PC-9 (cell line): Measurements from ENCODE around the gene NECAP2. TPM values are rescaled to one million over a fixed set of nuclear protein-coding genes. Genes with fewer than 3 reads are reported as not detected.
"Not testable (repeated sequence)": the region's sequence is repeated elsewhere in the genome, so short reads cannot be mapped to it uniquely, and the experiment has no call there.

Experiments used
- BruUV-seq: library from RNA; stranded (reverse); fragments of 400-500 nt; replicated peaks from 2 replicates; lab custom pipeline; 2021; lab: Mats Ljungman, UMichigan
- CTCF ChIA-PET: fragments of 300-600 bp; sonication (Branson Sonifier 250); formaldehyde crosslinking; loops from one replicate; lab custom pipeline; 2022; ENCODE audit warnings: antibody characterized with exemption; lab: Charles Lee
- POLR2A ChIA-PET: fragments of 300-600 bp; sonication (Branson Sonifier 250); formaldehyde crosslinking; loops from one replicate; lab custom pipeline; 2022; ENCODE audit warnings: antibody characterized with exemption; ENCODE audit not compliant: unreplicated experiment; lab: Charles Lee
- DNase-seq, 2 experiments: peaks; one replicate each; pipeline versions ENCODE4 v3.0.0 to v3.0.0-alpha.2; 2015 to 2022; ENCODE audit warnings: mixed read lengths in 1 of 2
- H2AFZ ChIP-seq: fragments of 200-600 bp; sonication (generic); 2 replicates; pipeline ENCODE4 v1.8.1; 2017; ENCODE audit warnings: antibody characterized with exemption
- H3F3A ChIP-seq: fragments of 200-600 bp; sonication (generic); 2 replicates; pipeline ENCODE4 v1.8.1; 2017; ENCODE audit warnings: antibody characterized with exemption, mild to moderate bottlenecking, low read depth; ENCODE audit not compliant: insufficient read depth
- H3K27ac ChIP-seq: fragments of 200-600 bp; sonication (generic); 2 replicates; pipeline ENCODE4 v1.6.1; 2016; ENCODE audit warnings: mixed run types
- H3K27me3 ChIP-seq: fragments of 200-600 bp; sonication (generic); 2 replicates; pipeline ENCODE4 v1.6.1; 2016; ENCODE audit warnings: low read depth, mixed run types; ENCODE audit not compliant: insufficient read depth
- H3K36me3 ChIP-seq: fragments of 200-600 bp; sonication (generic); 2 replicates; pipeline ENCODE4 v1.6.1; 2016; ENCODE audit warnings: low read depth, mixed run types
- H3K4me1 ChIP-seq: fragments of 200-600 bp; sonication (generic); replicated peaks from 2 replicates; pipeline ENCODE4 v1.6.1; 2016; ENCODE audit warnings: mixed run types; ENCODE audit not compliant: insufficient read depth
- H3K4me2 ChIP-seq: fragments of 200-600 bp; sonication (generic); 2 replicates; pipeline ENCODE4 v1.6.1; 2017; ENCODE audit warnings: mixed run types
- H3K4me3 ChIP-seq: fragments of 200-600 bp; sonication (generic); 2 replicates; pipeline ENCODE4 v1.6.1; 2016; ENCODE audit warnings: mixed run types
- H3K79me2 ChIP-seq: fragments of 200-600 bp; sonication (generic); 2 replicates; pipeline ENCODE4 v1.6.1; 2017; ENCODE audit warnings: low read depth, mixed run types
- H3K9me2 ChIP-seq: fragments of 200-600 bp; sonication (generic); 2 replicates; pipeline ENCODE4 v1.8.1; 2017; ENCODE audit warnings: mild to moderate bottlenecking; ENCODE audit not compliant: insufficient read depth
- H3K9me3 ChIP-seq: fragments of 200-600 bp; sonication (generic); 2 replicates; pipeline ENCODE4 v1.8.1; 2016; ENCODE audit warnings: low read depth; ENCODE audit not compliant: insufficient read depth
- H4K20me1 ChIP-seq: fragments of 200-600 bp; sonication (generic); 2 replicates; pipeline ENCODE4 v1.8.1; 2017; ENCODE audit not compliant: insufficient read depth
- EZH2 ChIP-seq: fragments of 200-600 bp; sonication (generic); IDR thresholded peaks from 2 replicates; pipeline ENCODE4 v1.8.0; 2017; ENCODE audit warnings: antibody characterized with exemption, low read depth
- intact Hi-C: fragments of 100-400 bp; cut with micrococcal nuclease; formaldehyde crosslinking; loops from one replicate; pipeline ENCODE4 v1.10.0; 2022; ENCODE audit not compliant: unreplicated experiment
- total RNA-seq: library from RNA; stranded (reverse); gene quantifications from 2 replicates; pipeline ENCODE4 v1.2.3, GENCODE V29; 2021
- TF ChIP-seq, protein P1 (sequence below): fragments of 200-600 bp; sonication (generic); conservative IDR thresholded peaks from 2 replicates; pipeline ENCODE4 v1.6.1; 2017; ENCODE audit warnings: mixed run types, antibody characterized with exemption, mild to moderate bottlenecking, moderate library complexity

Gene NECAP2
- total RNA-seq, 1 experiment from 2014 or later, result 49.6 TPM

DNA sequence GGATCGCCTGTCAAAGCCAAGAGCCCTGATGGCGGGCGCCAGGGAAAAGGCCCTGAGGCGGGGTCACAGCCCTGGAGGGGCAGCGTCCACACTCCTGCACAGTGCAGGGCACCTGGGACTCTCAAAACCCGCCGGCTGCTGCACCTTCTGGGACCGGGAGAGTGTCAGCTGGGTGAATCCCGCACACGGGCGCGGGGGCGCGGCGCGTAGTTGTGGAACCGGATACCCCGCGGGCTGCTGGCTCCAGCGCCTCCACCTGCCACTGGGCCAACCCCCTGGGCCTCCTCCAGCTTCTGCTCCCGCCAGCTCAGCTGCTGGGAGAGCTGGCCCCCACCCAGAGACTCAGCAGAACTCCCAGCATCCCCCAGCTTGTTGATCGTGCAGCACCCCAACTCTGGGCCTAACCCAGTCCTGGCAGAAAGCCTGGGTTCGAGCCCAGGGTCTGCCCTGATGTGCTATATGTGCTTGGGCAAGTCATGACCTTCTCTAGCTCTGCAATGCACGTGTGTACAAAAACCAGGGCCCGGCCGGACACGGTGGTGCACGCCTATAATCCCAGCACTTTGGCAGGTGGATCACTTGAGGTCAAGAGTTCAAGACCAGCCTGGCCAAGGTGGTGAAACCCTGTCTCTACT is 33.8 kb downstream of the NECAP2 start:
- DNase-seq, result no peak
- Histone ChIP-seq H3K9me3 (no peaks in the 10 kb centered on the region), H3K4me1 (no peaks in the 10 kb centered on the region), H3K4me2 (no peak overlapping the region), H3K27me3 (no peaks in the 10 kb centered on the region), H3K79me2 (no peaks in the 10 kb centered on the region), H4K20me1 (no peaks in the 10 kb centered on the region), H3K9me2 (no peaks in the 10 kb centered on the region), H3K4me3 (no peak overlapping the region), H3K36me3 (no peaks in the 10 kb centered on the region), H3F3A (no peaks in the 10 kb centered on the region), H2AFZ (no peak overlapping the region), H3K27ac (no peak overlapping the region)
- no peak for TF ChIP-seq EZH2
- TF ChIP-seq, protein P1, sequence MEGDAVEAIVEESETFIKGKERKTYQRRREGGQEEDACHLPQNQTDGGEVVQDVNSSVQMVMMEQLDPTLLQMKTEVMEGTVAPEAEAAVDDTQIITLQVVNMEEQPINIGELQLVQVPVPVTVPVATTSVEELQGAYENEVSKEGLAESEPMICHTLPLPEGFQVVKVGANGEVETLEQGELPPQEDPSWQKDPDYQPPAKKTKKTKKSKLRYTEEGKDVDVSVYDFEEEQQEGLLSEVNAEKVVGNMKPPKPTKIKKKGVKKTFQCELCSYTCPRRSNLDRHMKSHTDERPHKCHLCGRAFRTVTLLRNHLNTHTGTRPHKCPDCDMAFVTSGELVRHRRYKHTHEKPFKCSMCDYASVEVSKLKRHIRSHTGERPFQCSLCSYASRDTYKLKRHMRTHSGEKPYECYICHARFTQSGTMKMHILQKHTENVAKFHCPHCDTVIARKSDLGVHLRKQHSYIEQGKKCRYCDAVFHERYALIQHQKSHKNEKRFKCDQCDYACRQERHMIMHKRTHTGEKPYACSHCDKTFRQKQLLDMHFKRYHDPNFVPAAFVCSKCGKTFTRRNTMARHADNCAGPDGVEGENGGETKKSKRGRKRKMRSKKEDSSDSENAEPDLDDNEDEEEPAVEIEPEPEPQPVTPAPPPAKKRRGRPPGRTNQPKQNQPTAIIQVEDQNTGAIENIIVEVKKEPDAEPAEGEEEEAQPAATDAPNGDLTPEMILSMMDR, result no peak
- BruUV-seq, result no TSS peak
- intact Hi-C loops, result no loop called here
- POLR2A ChIA-PET, result no interaction called here
- CTCF ChIA-PET, result no interaction called here

DNA sequence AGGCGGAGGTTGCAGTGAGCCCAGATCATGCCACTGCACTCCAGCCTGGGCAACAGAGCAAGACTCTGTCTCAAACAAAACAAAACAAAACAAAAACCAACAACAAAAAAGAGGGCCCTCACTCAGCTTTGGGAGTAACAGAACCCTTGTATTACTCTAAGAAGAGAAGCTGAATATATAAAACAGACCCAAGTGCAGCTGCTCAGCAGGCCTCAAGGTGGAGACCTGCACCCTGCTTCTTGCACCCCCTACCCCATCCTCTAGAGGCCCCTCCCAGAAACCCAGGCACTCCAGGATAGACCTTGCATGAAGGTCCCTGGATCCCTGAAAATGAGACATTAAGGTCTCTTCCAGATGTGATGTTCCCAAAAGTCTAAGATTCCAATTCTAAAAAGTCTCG is 34.4 kb downstream of the NECAP2 start:
- H3K4me1 ChIP-seq, intact Hi-C loops, H3K27ac ChIP-seq, CTCF ChIA-PET, H2AFZ ChIP-seq, DNase-seq, H3K79me2 ChIP-seq, H3K9me3 ChIP-seq, H3K4me2 ChIP-seq, BruUV-seq, H3K36me3 ChIP-seq, H3K27me3 ChIP-seq, POLR2A ChIA-PET, H3K9me2 ChIP-seq, H3K4me3 ChIP-seq, H3F3A ChIP-seq, H4K20me1 ChIP-seq: not testable (repeated sequence)

DNA sequence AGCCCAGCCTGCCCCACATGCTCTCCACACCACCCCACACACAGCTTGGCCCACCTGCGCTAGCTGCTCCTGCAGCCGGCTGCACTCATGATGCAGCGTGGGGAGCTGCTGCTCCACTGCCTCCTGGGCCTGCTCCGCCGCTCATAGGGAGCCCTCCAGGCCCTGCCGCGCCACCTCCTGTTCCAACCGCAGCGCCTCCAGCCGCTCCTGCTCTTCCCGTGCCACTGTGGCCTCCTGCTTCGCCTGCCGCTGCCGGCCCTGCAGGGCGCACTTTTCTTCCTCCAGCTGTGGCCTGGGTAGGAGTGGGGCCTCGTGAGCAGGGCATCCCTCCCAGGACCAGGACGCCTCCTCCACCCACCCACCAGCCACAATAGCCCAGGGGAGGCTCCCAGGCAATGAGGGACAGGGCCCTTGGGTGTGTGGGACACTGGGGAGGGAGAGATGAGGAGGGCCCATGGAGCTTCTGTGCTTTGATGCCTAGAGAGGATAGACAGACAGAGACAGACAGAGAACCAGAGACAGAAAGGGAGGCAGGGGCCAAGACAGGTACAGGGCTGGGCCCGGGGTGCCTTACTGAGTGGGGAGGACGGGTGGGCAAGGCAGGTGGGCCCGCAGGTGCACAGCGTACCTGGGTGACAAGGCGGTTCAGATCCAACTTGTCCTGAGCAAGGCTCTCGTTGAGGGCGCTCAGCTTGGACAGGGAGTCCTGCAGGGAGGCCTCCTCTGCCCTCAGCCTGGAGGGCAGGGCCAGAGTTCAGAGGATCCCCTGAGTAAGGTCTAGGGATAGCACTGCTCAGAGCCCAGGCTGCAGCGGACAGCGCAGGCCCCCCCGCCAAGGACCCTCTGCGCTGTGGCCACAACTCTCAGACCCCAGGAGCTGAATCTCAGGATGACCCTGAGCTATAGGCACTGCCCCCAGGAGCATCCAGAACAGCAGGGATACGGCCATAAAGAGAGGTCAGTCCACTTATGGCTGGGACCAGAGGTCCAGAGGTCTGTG is 35.5 kb downstream of the NECAP2 start:
- H3K4me1 ChIP-seq, intact Hi-C loops, H3K36me3 ChIP-seq: not testable (repeated sequence)

DNA sequence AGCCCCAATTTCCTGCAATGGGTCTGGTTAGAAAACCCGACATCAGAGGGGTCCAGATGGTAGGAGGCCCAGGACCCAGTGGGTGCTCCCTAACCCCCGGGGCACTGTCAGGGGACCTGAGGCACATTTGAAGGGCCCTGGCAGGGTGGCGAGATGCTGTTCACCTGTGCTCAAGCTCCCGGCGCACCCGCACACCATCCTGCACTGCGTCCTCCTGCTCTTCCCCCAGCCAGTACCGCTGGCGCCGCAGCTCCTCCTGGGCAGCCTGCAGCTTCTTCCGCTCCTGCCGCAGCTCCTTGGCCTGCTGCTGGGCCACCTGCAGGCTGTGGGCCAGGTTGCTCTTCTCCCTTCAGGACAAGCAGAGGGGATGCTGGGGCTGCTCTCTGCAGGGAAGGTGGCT is 37.6 kb downstream of the NECAP2 start:
- ChIA-PET POLR2A (no interaction called here), CTCF (no interaction called here)
- no peak for DNase-seq
- no peak overlapping the region for H3K4me3 ChIP-seq
- TF ChIP-seq, protein P1, result no peak
- no peak for TF ChIP-seq EZH2
- no peaks in the 10 kb centered on the region for H3F3A ChIP-seq
- no peaks in the 10 kb centered on the region for H3K79me2 ChIP-seq
- no peak overlapping the region for H3K27ac ChIP-seq
- intact Hi-C loops, result no loop called here
- H3K27me3 ChIP-seq, result no peaks in the 10 kb centered on the region
- no peaks in the 10 kb centered on the region for H4K20me1 ChIP-seq
- no peak overlapping the region for H3K4me2 ChIP-seq
- H3K36me3 ChIP-seq, result no peaks in the 10 kb centered on the region
- H3K9me2 ChIP-seq, result no peaks in the 10 kb centered on the region
- no peaks in the 10 kb centered on the region for H3K9me3 ChIP-seq
- no peaks in the 10 kb centered on the region for H3K4me1 ChIP-seq
- BruUV-seq, result no TSS peak
- H2AFZ ChIP-seq, result no peak overlapping the region

More for the DNA sequence above, 35.5 kb downstream of the NECAP2 start:
- H3K27ac ChIP-seq, H3K9me3 ChIP-seq, H3K27me3 ChIP-seq, H3K4me3 ChIP-seq, CTCF ChIA-PET, H3K9me2 ChIP-seq, POLR2A ChIA-PET, BruUV-seq, DNase-seq, H2AFZ ChIP-seq, H3F3A ChIP-seq, H4K20me1 ChIP-seq, H3K79me2 ChIP-seq, H3K4me2 ChIP-seq: not testable (repeated sequence)

DNA sequence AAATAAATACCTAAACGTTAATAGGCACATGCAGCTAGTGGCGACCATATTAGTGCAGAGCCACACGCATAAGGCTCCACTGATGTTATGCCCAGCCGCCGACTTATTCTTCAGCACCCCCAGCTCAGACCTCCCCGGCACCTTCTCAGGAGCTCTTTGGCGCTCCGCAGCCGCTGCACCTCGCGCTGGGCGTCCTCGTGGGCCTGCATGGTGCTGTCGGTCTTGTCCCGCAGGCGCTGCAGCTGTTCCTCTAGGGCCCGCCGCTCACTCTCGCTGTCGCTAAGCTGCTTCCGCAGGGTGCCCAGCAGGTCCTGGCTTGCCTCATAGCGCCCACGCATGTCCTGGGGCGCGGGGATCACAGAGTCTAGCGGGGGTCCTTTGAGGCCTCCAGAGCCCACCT is 42.6 kb downstream of the NECAP2 start:
- H3K9me3 ChIP-seq, DNase-seq, H2AFZ ChIP-seq, H3K27me3 ChIP-seq, H3K79me2 ChIP-seq, H3F3A ChIP-seq, CTCF ChIA-PET, H3K4me1 ChIP-seq, H3K4me3 ChIP-seq, H3K36me3 ChIP-seq, POLR2A ChIA-PET, BruUV-seq, H4K20me1 ChIP-seq, H3K4me2 ChIP-seq, intact Hi-C loops, H3K9me2 ChIP-seq, H3K27ac ChIP-seq: not testable (repeated sequence)
